IPS-NIHi7 (cell line): ENCODE results near the gene SCN8A.
A peak's percentile ranks its signal among the peaks of the same experiment; 100 is the strongest.

Source experiments
- DNase-seq: peaks from one replicate; pipeline ENCODE4 v3.0.0; 2012; ENCODE audit warnings: mixed read lengths; ENCODE audit errors: extremely low spot score

Gene SCN8A

GRCh38 chr12:51851413-51852124 is 260.5 kb downstream of the SCN8A start:
- no peak for DNase-seq

GRCh38 chr12:51852404-51853137 is 261.5 kb downstream of the SCN8A start:
- no peak for DNase-seq

- peak; percentile 89 for DNase-seq
Observed at GRCh38 chr12:51855586-51856428, 264.8 kb downstream of the SCN8A start.

GRCh38 chr12:51860986-51861385 is 270.0 kb downstream of the SCN8A start:
- DNase-seq, result no peak
